IMR-90 (cell line): Measurements from ENCODE around the gene PRC1. TPM values are rescaled to one million over a fixed set of nuclear protein-coding genes. Genes with fewer than 3 reads are reported as not detected.

ENCODE experiments used
- BHLHE40 ChIP-seq: fragments of 150-350 bp; IDR thresholded peaks from 2 replicates; pipeline ENCODE4 v1.6.1; 2016; ENCODE audit warnings: mild to moderate bottlenecking, low read depth, low read length
- CHD1 ChIP-seq: IDR thresholded peaks from 2 replicates; pipeline ENCODE4 v1.6.1; 2012; ENCODE audit warnings: low read depth, low read length, improper control_type of control experiment
- CTCF ChIP-seq: conservative IDR thresholded peaks from 2 replicates; pipeline ENCODE4 v1.5.1; 2012; ENCODE audit warnings: mild to moderate bottlenecking, low read depth, low read length, improper control_type of control experiment
- RCOR1 ChIP-seq: IDR thresholded peaks from 2 replicates; pipeline ENCODE4 v1.6.1; 2012; ENCODE audit warnings: mild to moderate bottlenecking, low read length, improper control_type of control experiment; ENCODE audit not compliant: insufficient replicate concordance
- polyA plus RNA-seq, 3 experiments: library from polyadenylated mRNA; depleted of rRNA; stranded (reverse); fragments of >200 nt; gene quantifications; 2 replicates each; pipeline ENCODE4 v1.2.3, GENCODE V29; 2012; ENCODE audit warnings: low replicate concordance in 1 of 3
- total RNA-seq: library from RNA; depleted of rRNA; stranded (reverse); fragments of >200 nt; gene quantifications from 2 replicates; pipeline ENCODE4 v1.2.3, GENCODE V29; 2012

Gene PRC1
- total and polyA plus RNA-seq, 2 of the 4 experiments (the other 2 are of a cell fraction), result 131 to 148 TPM

GRCh38 chr15:90988296-90988695 lies 6.0 kb downstream of the PRC1 start (continued):
- TF ChIP-seq CTCF (no peak), BHLHE40 (no peak), CHD1 (no peak), RCOR1 (no peak)
